ENCODE data around the gene THAP7.

GRCh38 chr22:20979243-20979809, 22.6 kb downstream of the THAP7 start:
- no peak for TF ChIP-seq EZH2phosphoT487 (IDR thresholded peaks at IDR 0.05)
- TF ChIP-seq CTCF (IDR thresholded peaks at IDR 0.05), result no peak
- TF ChIP-seq EZH2 (IDR thresholded peaks at IDR 0.05), result no peak

All from neural progenitor cell (in vitro differentiated cells).